Fibroblast of skin of scalp (primary cell): ENCODE data around the gene CHAF1B.
"Not testable (repeated sequence)": the region's sequence is repeated elsewhere in the genome, so short reads cannot be mapped to it uniquely, and the experiment has no call there.

Experiments
- DNase-seq: peaks from one replicate; pipeline ENCODE4 v3.0.0-alpha.2; 2013

CHAF1B gene

GRCh38 chr21:36388835-36389234 lies 3.6 kb downstream of the CHAF1B start:
- DNase-seq = peak; percentile 69

GRCh38 chr21:36391649-36392048 lies 6.5 kb downstream of the CHAF1B start:
- DNase-seq = not testable (repeated sequence)

- no peak for DNase-seq
Observed at GRCh38 chr21:36395353-36396111, 10.3 kb downstream of the CHAF1B start.

GRCh38 chr21:36396325-36396724 lies 11.1 kb downstream of the CHAF1B start:
- no peak for DNase-seq

- no peak for DNase-seq
Observed at GRCh38 chr21:36396971-36397370, 11.8 kb downstream of the CHAF1B start.

- no peak for DNase-seq
Observed at GRCh38 chr21:36397606-36398005, 12.4 kb downstream of the CHAF1B start.

GRCh38 chr21:36399736-36400135 lies 14.5 kb downstream of the CHAF1B start:
- DNase-seq = not testable (repeated sequence)

- no peak for DNase-seq
Observed at GRCh38 chr21:36400719-36401118, 15.5 kb downstream of the CHAF1B start.

- no peak for DNase-seq
Observed at GRCh38 chr21:36402339-36402738, 17.1 kb downstream of the CHAF1B start.

GRCh38 chr21:36403713-36404112 lies 18.5 kb downstream of the CHAF1B start:
- DNase-seq = no peak

- DNase-seq = no peak
Observed at GRCh38 chr21:36408568-36408967, 23.4 kb downstream of the CHAF1B start.

GRCh38 chr21:36411301-36411700 lies 26.1 kb downstream of the CHAF1B start:
- DNase-seq = no peak

- no peak for DNase-seq
Observed at GRCh38 chr21:36412916-36413315, 27.7 kb downstream of the CHAF1B start.

- DNase-seq = no peak
Observed at GRCh38 chr21:36415375-36415774, 30.2 kb downstream of the CHAF1B start.

- no peak for DNase-seq
Observed at GRCh38 chr21:36419241-36419640, 34.0 kb downstream of the CHAF1B start.

- peak; percentile 86 for DNase-seq
Observed at GRCh38 chr21:36419996-36420395, 34.8 kb downstream of the CHAF1B start.

- DNase-seq = no peak
Observed at GRCh38 chr21:36420571-36421339, 35.6 kb downstream of the CHAF1B start.

- peak; percentile 65 for DNase-seq
Observed at GRCh38 chr21:36422279-36423098, 37.3 kb downstream of the CHAF1B start.

- no peak for DNase-seq
Observed at GRCh38 chr21:36423771-36424433, 38.7 kb downstream of the CHAF1B start.

- DNase-seq = no peak
Observed at GRCh38 chr21:36424592-36424991, 39.4 kb downstream of the CHAF1B start.

GRCh38 chr21:36425286-36425685 lies 40.1 kb downstream of the CHAF1B start:
- peak; percentile 45 for DNase-seq

- DNase-seq = no peak
Observed at GRCh38 chr21:36427502-36427901, 42.3 kb downstream of the CHAF1B start.
